Endodermal cell (in vitro differentiated cells): ENCODE results near the gene DNAAF5. TPM values are rescaled to one million over a fixed set of nuclear protein-coding genes. Genes with fewer than 3 reads are reported as not detected.

Experiments
- DNase-seq: peaks from one replicate; pipeline ENCODE4 v3.0.0-alpha.2; 2017
- H3K27ac ChIP-seq: 2 replicates; pipeline ENCODE4 v1.5.1; 2013; ENCODE audit warnings: mild to moderate bottlenecking, low read depth, low read length, moderate library complexity
- H3K27me3 ChIP-seq: 2 replicates; pipeline ENCODE4 v1.6.1; 2013; ENCODE audit warnings: mild to moderate bottlenecking, low read length, moderate library complexity; ENCODE audit not compliant: insufficient read depth, control insufficient read depth, poor library complexity, severe bottlenecking
- H3K36me3 ChIP-seq: 2 replicates; pipeline ENCODE4 v1.7.0; 2013; ENCODE audit warnings: mild to moderate bottlenecking, low read length, moderate library complexity; ENCODE audit not compliant: control insufficient read depth, insufficient read depth
- H3K4me1 ChIP-seq: one replicate; pipeline ENCODE4 v1.7.0; 2013; ENCODE audit warnings: low read length; ENCODE audit not compliant: control insufficient read depth, insufficient read depth
- H3K4me3 ChIP-seq: 2 replicates; pipeline ENCODE4 v1.5.1; 2013; ENCODE audit warnings: mild to moderate bottlenecking, low read length, moderate library complexity
- H3K9ac ChIP-seq: 2 replicates; pipeline ENCODE4 v1.6.1; 2013; ENCODE audit warnings: mild to moderate bottlenecking, low read length, moderate library complexity; ENCODE audit not compliant: poor library complexity, severe bottlenecking; ENCODE audit errors: extremely low read depth
- H3K9me3 ChIP-seq: 2 replicates; pipeline ENCODE4 v1.6.1; 2013; ENCODE audit warnings: mild to moderate bottlenecking, low read length, moderate library complexity; ENCODE audit not compliant: control insufficient read depth
- H3K27ac Mint-ChIP-seq: 2 replicates; pipeline ENCODE4 v1.8.0; 2020; ENCODE audit warnings: mixed read lengths
- H3K27me3 Mint-ChIP-seq: 2 replicates; pipeline ENCODE4 v1.8.0; 2021; ENCODE audit warnings: mild to moderate bottlenecking, mixed read lengths; ENCODE audit not compliant: insufficient read depth
- H3K36me3 Mint-ChIP-seq: 2 replicates; pipeline ENCODE4 v1.8.0; 2020; ENCODE audit warnings: low read depth, mixed read lengths
- H3K4me1 Mint-ChIP-seq: 2 replicates; pipeline ENCODE4 v1.8.0; 2020; ENCODE audit warnings: mixed read lengths
- H3K4me3 Mint-ChIP-seq: 2 replicates; pipeline ENCODE4 v1.8.0; 2020; ENCODE audit warnings: mild to moderate bottlenecking, moderate library complexity, mixed read lengths
- H3K9me3 Mint-ChIP-seq: 2 replicates; pipeline ENCODE4 v1.8.0; 2020; ENCODE audit warnings: mild to moderate bottlenecking, mixed read lengths
- WGBS, 2 experiments: methylation state at CpG; one replicate each; pipeline versions ENCODE4 v1.1.5 to v1.1.7; 2013; ENCODE audit warnings: missing lambda C conversion rate in 2 of 2, mixed read lengths in 1 of 2; ENCODE audit not compliant: insufficient coverage in 1 of 2, insufficient read length in 1 of 2; 5-methylcytosine and 5-hydroxymethylcytosine counted together
- total RNA-seq, 2 donors: library from RNA; stranded (reverse); fragmentation: NEBNext Ultra II Directional in 1 of 2; extraction: Animal tissue kit (Norgen Biotek cat#: 25700) in 1 of 2; gene quantifications; 2 replicates in 1 of 2; 3 replicates in 1 of 2; pipeline ENCODE4 v1.2.1, GENCODE V29; 2021
- TF ChIP-seq, protein P1 (sequence below): fragments of 200-600 bp; sonication (generic); conservative IDR thresholded peaks from 2 replicates; pipeline ENCODE4 v1.5.0; 2021; ENCODE audit warnings: antibody characterized with exemption, mild to moderate bottlenecking

Gene DNAAF5
- total RNA-seq, 2 donors from 2014 or later: 54.2 to 54.3 TPM

DNA sequence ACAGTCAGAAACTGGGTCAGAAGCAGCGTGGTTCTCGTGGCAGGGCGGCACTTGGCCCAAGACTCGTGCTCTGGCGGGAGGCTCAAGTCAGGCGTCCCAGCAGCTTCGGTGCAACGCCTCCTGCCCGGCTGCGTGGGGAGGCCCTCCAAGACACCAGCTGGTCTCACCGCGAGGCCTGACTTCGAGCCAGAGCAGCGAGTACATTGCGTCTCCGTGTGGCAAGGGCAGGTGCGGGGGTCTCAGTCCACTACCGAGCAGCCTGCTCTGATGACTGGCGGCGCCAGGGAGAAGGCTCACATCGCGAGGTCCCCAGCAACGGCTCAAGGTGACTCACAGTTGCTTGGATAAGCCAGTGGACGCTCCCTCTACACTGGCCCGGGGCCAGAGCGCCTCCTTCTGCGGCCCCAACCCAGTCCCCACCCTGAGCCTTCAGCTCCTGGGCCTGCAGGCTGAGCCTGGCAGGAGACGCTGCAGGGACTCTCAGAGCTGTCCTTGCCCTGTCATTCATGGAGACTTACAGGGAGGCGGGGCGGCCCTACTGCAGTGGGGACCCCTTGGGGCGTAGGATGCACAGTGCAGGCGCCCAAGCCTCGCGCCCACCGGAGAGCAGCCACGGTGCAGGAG, 42.5 kb downstream of the DNAAF5 start:
- Mint-ChIP-seq H3K4me1 (no peaks in the 10 kb centered on the region), H3K36me3 (peaks cover 41% of the 10 kb centered on the region), H3K9me3 (no peaks in the 10 kb centered on the region), H3K27me3 (no peaks in the 10 kb centered on the region), H3K4me3 (no peak overlapping the region), H3K27ac (no peak overlapping the region)
- Histone ChIP-seq H3K4me3 (no peak overlapping the region), H3K9me3 (no peaks in the 10 kb centered on the region), H3K27me3 (no peaks in the 10 kb centered on the region), H3K4me1 (no peaks in the 10 kb centered on the region), H3K36me3 (peaks cover 33% of the 10 kb centered on the region), H3K27ac (no peak overlapping the region), H3K9ac (no peak overlapping the region)
- peak; percentile 69 for DNase-seq
- WGBS, 2 experiments: 94 to 95% methylated on average over 33 to 36 of the region's 36 CpGs
- TF ChIP-seq, protein P1, sequence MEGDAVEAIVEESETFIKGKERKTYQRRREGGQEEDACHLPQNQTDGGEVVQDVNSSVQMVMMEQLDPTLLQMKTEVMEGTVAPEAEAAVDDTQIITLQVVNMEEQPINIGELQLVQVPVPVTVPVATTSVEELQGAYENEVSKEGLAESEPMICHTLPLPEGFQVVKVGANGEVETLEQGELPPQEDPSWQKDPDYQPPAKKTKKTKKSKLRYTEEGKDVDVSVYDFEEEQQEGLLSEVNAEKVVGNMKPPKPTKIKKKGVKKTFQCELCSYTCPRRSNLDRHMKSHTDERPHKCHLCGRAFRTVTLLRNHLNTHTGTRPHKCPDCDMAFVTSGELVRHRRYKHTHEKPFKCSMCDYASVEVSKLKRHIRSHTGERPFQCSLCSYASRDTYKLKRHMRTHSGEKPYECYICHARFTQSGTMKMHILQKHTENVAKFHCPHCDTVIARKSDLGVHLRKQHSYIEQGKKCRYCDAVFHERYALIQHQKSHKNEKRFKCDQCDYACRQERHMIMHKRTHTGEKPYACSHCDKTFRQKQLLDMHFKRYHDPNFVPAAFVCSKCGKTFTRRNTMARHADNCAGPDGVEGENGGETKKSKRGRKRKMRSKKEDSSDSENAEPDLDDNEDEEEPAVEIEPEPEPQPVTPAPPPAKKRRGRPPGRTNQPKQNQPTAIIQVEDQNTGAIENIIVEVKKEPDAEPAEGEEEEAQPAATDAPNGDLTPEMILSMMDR: peak; percentile 53

DNA sequence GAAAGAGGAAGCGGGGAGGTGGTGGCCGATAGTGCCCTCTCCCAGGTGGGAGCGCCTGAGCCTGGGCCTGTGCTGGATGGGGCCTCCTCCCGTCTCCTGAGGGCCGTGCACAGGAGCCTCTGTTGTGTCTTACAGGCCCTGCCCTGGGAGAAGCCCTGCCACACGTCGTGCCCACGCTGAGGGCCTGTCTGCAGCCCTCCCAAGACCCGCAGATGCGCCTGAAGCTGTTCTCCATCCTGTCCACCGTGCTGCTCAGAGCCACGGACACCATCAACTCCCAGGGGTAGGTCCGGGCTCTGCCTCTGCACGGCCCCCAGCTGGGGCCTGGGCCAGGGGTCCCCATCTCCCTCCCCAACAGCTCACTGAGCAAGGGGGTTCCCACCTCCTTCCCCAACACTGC, 43.8 kb downstream of the DNAAF5 start:
- Histone ChIP-seq H3K4me3 (no peak overlapping the region), H3K9me3 (no peaks in the 10 kb centered on the region), H3K9ac (no peak overlapping the region), H3K4me1 (no peaks in the 10 kb centered on the region), H3K36me3 (peaks cover 31% of the 10 kb centered on the region), H3K27ac (no peak overlapping the region), H3K27me3 (no peaks in the 10 kb centered on the region)
- TF ChIP-seq, protein P1: no peak
- H3K27me3 Mint-ChIP-seq: no peaks in the 10 kb centered on the region
- no peak overlapping the region for H3K4me3 Mint-ChIP-seq
- H3K4me1 Mint-ChIP-seq: no peaks in the 10 kb centered on the region
- H3K36me3 Mint-ChIP-seq: peaks cover 36% of the 10 kb centered on the region
- no peaks in the 10 kb centered on the region for H3K9me3 Mint-ChIP-seq
- H3K27ac Mint-ChIP-seq: no peak overlapping the region
- 91 to 96% methylated on average over 10 to 14 of the region's 14 CpGs for WGBS, 2 experiments
- DNase-seq: no peak

GRCh38 chr7:770741-771166, 44.3 kb downstream of the DNAAF5 start:
- no peaks in the 10 kb centered on the region for H3K27me3 ChIP-seq
- no peaks in the 10 kb centered on the region for H3K9me3 ChIP-seq
- H3K9ac ChIP-seq: no peak overlapping the region
- no peaks in the 10 kb centered on the region for H3K4me1 Mint-ChIP-seq
- no peaks in the 10 kb centered on the region for H3K9me3 Mint-ChIP-seq
- TF ChIP-seq, protein P1: no peak
- H3K4me3 ChIP-seq: no peak overlapping the region
- no peaks in the 10 kb centered on the region for H3K4me1 ChIP-seq
- 89 to 96% methylated on average over 3 to 7 of the region's 7 CpGs for whole genome bisulfite sequencing, 2 experiments
- H3K36me3 ChIP-seq: peaks cover 31% of the 10 kb centered on the region
- H3K36me3 Mint-ChIP-seq: peaks cover 32% of the 10 kb centered on the region
- H3K27me3 Mint-ChIP-seq: no peaks in the 10 kb centered on the region
- H3K27ac Mint-ChIP-seq: no peak overlapping the region
- DNase-seq: no peak
- no peak overlapping the region for H3K27ac ChIP-seq
- H3K4me3 Mint-ChIP-seq: no peak overlapping the region
